CD4-positive, alpha-beta T cell (primary cell): Measurements from ENCODE around the gene ANXA2. TPM values are rescaled to one million over a fixed set of nuclear protein-coding genes. Genes with fewer than 3 reads are reported as not detected.

ENCODE experiments used
- ATAC-seq: fragments of 200-7000 bp; cut with Tn5 transposase; one replicate; pipeline ENCODE4 v1.10.0; 2022; ENCODE audit warnings: mild to moderate bottlenecking; ENCODE audit not compliant: poor library complexity
- CTCF ChIA-PET: fragments of 350-600 bp; sonication (Branson Sonifier 250); formaldehyde crosslinking; loops from one replicate; lab custom pipeline; 2021; ENCODE audit warnings: antibody characterized with exemption, inconsistent platforms; lab: Charles Lee
- POLR2A ChIA-PET: fragments of 350-600 bp; sonication (Branson Sonifier 250); formaldehyde crosslinking; loops from one replicate; lab custom pipeline; 2021; ENCODE audit warnings: antibody characterized with exemption, inconsistent platforms; lab: Charles Lee
- DNase-seq, 14 experiments: peaks; one replicate each; pipeline ENCODE4 v3.0.0-alpha.2; 2013 to 2020; ENCODE audit warnings: mixed read lengths in 2 of 14
- H3K27ac ChIP-seq, 2 donors: one replicate each; pipeline versions ENCODE4 v1.5.1 to v1.7.0; 2013; ENCODE audit warnings: low read length in 2 of 2, low read depth in 1 of 2, mild to moderate bottlenecking in 1 of 2
- H3K27me3 ChIP-seq, 2 experiments: 1 replicate in 1 of 2; 2 replicates in 1 of 2; pipeline versions ENCODE4 v1.6.1 to v1.7.0; 2013; ENCODE audit warnings: low read length in 2 of 2, control low read depth in 1 of 2, mild to moderate bottlenecking in 1 of 2, moderate library complexity in 1 of 2; ENCODE audit not compliant: insufficient read depth in 2 of 2, control insufficient read depth in 1 of 2
- H3K36me3 ChIP-seq: one replicate; pipeline ENCODE4 v1.6.1; 2013; ENCODE audit warnings: low read length, control low read depth; ENCODE audit not compliant: insufficient read depth
- H3K4me1 ChIP-seq: one replicate; pipeline ENCODE4 v1.6.1; 2013; ENCODE audit warnings: low read length, control low read depth; ENCODE audit not compliant: insufficient read depth
- H3K4me3 ChIP-seq: one replicate; pipeline ENCODE4 v1.5.1; 2013; ENCODE audit warnings: mild to moderate bottlenecking, low read length, moderate library complexity
- H3K9me3 ChIP-seq, 2 experiments: 1 replicate in 1 of 2; 2 replicates in 1 of 2; pipeline versions ENCODE4 v1.6.1 to v1.7.0; 2013; ENCODE audit warnings: low read length in 2 of 2, mild to moderate bottlenecking in 2 of 2, control low read depth in 1 of 2, moderate library complexity in 1 of 2; ENCODE audit not compliant: control insufficient read depth in 1 of 2, insufficient read depth in 1 of 2
- H3K27ac Mint-ChIP-seq: one replicate; pipeline ENCODE4 v1.8.0; 2020; ENCODE audit warnings: mixed read lengths
- H3K27me3 Mint-ChIP-seq: one replicate; pipeline ENCODE4 v1.8.0; 2021; ENCODE audit warnings: mixed read lengths
- H3K36me3 Mint-ChIP-seq: one replicate; pipeline ENCODE4 v1.8.0; 2021; ENCODE audit warnings: low read depth, mixed read lengths
- H3K4me1 Mint-ChIP-seq: one replicate; pipeline ENCODE4 v1.8.0; 2021; ENCODE audit warnings: low read depth, mixed read lengths
- H3K4me3 Mint-ChIP-seq: one replicate; pipeline ENCODE4 v1.8.0; 2020; ENCODE audit warnings: mild to moderate bottlenecking, mixed read lengths
- H3K9me3 Mint-ChIP-seq: one replicate; pipeline ENCODE4 v1.8.0; 2020; ENCODE audit warnings: mixed read lengths
- intact Hi-C, 2 experiments: fragments of 100-400 bp; cut with DNase I in 1 of 2; cut with micrococcal nuclease in 1 of 2; formaldehyde crosslinking; loops; one replicate each; pipeline versions ENCODE4 v1.15.1 to v1.9.0; 2023 to 2025; cut with DNase I, micrococcal nuclease
- total RNA-seq, 174 experiments: library from RNA in 2 of 174; stranded (reverse) in 2 of 174; gene quantifications; one replicate each; pipeline ENCODE4 v1.2.3 and lab custom pipeline; 2021 to 2026
- TF ChIP-seq, protein P1 (sequence below): fragments of 200-600 bp; IDR thresholded peaks from one replicate; pipeline ENCODE4 v1.8.0; 2022; ENCODE audit warnings: antibody characterized with exemption, mild to moderate bottlenecking

Gene ANXA2
- total RNA-seq, 2 experiments from 2014 or later = 70.8 to 74.5 TPM

DNA sequence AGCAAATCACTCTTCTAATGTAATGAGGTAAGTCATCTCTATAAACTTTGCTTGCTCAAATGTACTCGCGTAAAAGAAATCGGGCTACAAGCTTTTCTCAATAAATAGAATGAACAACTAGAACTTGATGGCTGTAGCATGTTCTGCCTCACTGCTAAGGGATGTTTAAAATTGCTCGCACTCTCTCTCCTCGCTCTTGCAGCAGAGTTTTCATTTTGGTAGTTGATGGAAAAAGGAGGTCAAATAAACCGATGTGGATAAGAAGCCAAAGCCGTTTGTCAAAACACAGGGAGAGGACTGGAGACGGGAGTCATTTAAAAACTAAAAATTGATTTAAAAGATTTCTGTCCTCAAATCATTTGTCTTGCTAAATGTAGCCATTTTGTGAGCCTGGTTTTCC, 53.3 kb downstream of the ANXA2 start:
- H3K27ac Mint-ChIP-seq = no peak overlapping the region
- H3K9me3 Mint-ChIP-seq = no peaks in the 10 kb centered on the region
- CTCF ChIA-PET = no interaction called here
- ATAC-seq = no peak
- DNase-seq = no peak
- H3K27me3 Mint-ChIP-seq = no peaks in the 10 kb centered on the region
- no peak overlapping the region for H3K4me3 Mint-ChIP-seq
- intact Hi-C loops = no loop called here
- no peaks in the 10 kb centered on the region for H3K4me1 Mint-ChIP-seq
- TF ChIP-seq, protein P1, sequence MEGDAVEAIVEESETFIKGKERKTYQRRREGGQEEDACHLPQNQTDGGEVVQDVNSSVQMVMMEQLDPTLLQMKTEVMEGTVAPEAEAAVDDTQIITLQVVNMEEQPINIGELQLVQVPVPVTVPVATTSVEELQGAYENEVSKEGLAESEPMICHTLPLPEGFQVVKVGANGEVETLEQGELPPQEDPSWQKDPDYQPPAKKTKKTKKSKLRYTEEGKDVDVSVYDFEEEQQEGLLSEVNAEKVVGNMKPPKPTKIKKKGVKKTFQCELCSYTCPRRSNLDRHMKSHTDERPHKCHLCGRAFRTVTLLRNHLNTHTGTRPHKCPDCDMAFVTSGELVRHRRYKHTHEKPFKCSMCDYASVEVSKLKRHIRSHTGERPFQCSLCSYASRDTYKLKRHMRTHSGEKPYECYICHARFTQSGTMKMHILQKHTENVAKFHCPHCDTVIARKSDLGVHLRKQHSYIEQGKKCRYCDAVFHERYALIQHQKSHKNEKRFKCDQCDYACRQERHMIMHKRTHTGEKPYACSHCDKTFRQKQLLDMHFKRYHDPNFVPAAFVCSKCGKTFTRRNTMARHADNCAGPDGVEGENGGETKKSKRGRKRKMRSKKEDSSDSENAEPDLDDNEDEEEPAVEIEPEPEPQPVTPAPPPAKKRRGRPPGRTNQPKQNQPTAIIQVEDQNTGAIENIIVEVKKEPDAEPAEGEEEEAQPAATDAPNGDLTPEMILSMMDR = no peak
- Histone ChIP-seq H3K4me1 (no peaks in the 10 kb centered on the region), H3K4me3 (no peak overlapping the region), H3K9me3 (peaks cover 0 to 3% of the 10 kb centered on the region in 2 experiments), H3K27ac (no peak overlapping the region), H3K36me3 (peaks cover 34% of the 10 kb centered on the region), H3K27me3 (peaks cover 0 to 4% of the 10 kb centered on the region in 2 experiments)
- peaks cover 37% of the 10 kb centered on the region for H3K36me3 Mint-ChIP-seq
- POLR2A ChIA-PET = no interaction called here

DNA sequence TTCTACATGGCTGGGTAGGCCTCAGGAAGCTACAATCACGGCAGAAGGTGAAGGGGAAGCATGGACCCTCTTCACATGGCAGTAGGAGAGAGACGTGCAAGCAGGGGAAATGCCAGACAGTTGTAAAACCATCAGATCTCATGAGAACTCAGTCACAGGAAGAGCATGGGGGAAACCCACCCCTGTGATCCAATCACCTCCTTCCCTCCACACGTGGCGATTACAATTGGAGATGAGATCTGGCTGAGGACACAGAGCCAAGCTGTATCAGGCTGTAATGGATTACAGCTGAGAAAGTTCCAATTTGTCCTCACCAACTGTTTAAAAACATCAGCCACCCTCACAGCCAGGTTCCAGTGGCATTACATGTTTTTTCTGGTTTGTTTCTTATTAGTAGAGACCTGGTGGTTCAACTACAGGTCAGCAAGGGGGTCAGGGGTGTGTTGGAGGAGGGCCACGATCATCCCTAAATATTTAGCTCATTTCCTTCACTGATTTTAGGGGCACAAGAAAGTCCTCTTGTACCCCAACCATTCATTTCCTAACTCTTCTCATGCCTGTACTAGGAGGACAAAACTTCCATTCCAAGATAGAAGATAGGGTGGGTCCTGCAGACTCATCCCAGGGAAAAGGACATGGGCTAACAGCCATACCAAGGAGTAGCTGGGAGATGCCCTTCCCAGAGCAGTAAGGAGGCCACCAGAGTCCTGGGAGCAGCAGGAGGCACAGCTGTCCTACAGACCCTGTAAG, 54.4 kb downstream of the ANXA2 start:
- Mint-ChIP-seq H3K27ac (no peak overlapping the region), H3K9me3 (no peaks in the 10 kb centered on the region), H3K27me3 (no peaks in the 10 kb centered on the region), H3K4me1 (no peaks in the 10 kb centered on the region), H3K4me3 (no peak overlapping the region), H3K36me3 (peaks cover 27% of the 10 kb centered on the region)
- Histone ChIP-seq H3K27ac (no peak overlapping the region), H3K27me3 (peaks cover 0 to 4% of the 10 kb centered on the region in 2 experiments), H3K36me3 (peaks cover 28% of the 10 kb centered on the region), H3K9me3 (peaks cover 0 to 3% of the 10 kb centered on the region in 2 experiments), H3K4me1 (no peaks in the 10 kb centered on the region), H3K4me3 (no peak overlapping the region)
- intact Hi-C loops = no loop called here
- ATAC-seq = no peak
- ChIA-PET CTCF (no interaction called here), POLR2A (interaction anchor here (0.6 kb wide), 1 partner anchor 372 kb away, joined by 3 read pairs; no protein-coding TSS in a partner anchor)
- TF ChIP-seq, protein P1 = no peak
- peak in 1 of 14 experiments; percentile 11 for DNase-seq

DNA sequence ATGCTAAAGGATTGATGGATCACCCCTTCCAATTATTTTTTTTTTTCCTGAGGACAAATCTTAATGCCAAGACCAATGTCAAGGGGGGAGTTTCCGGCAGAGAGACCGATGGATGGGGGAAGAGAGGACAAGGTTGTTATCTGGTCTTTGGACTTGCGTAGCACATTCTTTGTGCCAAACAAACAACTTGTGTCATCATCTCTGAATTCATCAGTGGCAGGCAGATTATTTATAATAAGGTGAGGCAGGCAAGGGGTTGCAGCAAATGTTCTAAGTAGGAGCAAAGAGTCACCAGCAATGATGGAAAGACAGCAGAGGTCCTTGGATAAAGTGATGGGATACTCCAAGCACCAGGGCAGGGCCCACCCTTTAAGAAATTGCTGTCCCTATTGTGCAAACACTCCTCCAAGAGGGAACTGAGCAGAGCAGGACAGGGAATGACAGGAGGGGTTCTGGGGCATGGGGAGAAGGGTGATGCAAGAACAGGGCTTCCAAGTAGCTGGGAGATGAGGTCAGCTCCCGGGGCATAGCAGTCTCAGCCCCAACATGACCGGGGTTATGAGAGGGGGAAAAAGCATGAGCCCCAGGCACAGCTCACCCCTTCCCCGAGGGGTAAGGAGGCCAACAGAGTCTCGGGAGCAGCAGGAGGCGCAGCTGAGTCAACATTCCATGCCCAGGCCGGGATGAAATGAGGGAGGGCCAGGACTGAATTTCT, 57.4 kb downstream of the ANXA2 start:
- H3K4me3 Mint-ChIP-seq = no peak overlapping the region
- no peaks in the 10 kb centered on the region for H3K4me1 Mint-ChIP-seq
- H3K36me3 Mint-ChIP-seq = no peaks in the 10 kb centered on the region
- Histone ChIP-seq H3K4me3 (no peak overlapping the region), H3K27ac (no peak overlapping the region), H3K4me1 (no peaks in the 10 kb centered on the region), H3K27me3 (peaks cover 0 to 4% of the 10 kb centered on the region in 2 experiments), H3K9me3 (no peaks in the 10 kb centered on the region), H3K36me3 (peaks cover 3% of the 10 kb centered on the region)
- intact Hi-C loops = no loop called here
- no peaks in the 10 kb centered on the region for H3K9me3 Mint-ChIP-seq
- no peak for ATAC-seq
- CTCF ChIA-PET = no interaction called here
- no peak for DNase-seq
- POLR2A ChIA-PET = no interaction called here
- H3K27ac Mint-ChIP-seq = no peak overlapping the region
- TF ChIP-seq, protein P1 = no peak
- no peaks in the 10 kb centered on the region for H3K27me3 Mint-ChIP-seq
